ENCODE data around the gene PDGFB.

GRCh38 chr22:39275814-39276439 lies 31.1 kb upstream of the PDGFB start:
- TF ChIP-seq CTCF (conservative IDR thresholded peaks at IDR 0.05) (no peak), EZH2 (IDR thresholded peaks at IDR 0.05; ENCODE audit: low read depth) (no peak)
